K562 (cell line): ENCODE results near the gene GATAD2B. TPM values are rescaled to one million over a fixed set of nuclear protein-coding genes. Genes with fewer than 3 reads are reported as not detected.

Experiments used
- ATAC-seq: fragments of 200-7000 bp; cut with Tn5 transposase; 3 replicates; pipeline ENCODE4 v1.9.1; 2020; ENCODE audit warnings: moderate library complexity
- BruUV-seq: library from RNA; stranded (reverse); fragments of 400-500 nt; replicated peaks from 2 replicates; lab custom pipeline; 2021; lab: Mats Ljungman, UMichigan
- CTCF ChIA-PET: fragments of 300-600 bp; formaldehyde crosslinking; extraction: SDS; loops from one replicate; lab custom pipeline; 2021; ENCODE audit warnings: low intra/inter-chr PET ratio; lab: Yijun Ruan, JAX
- POLR2A ChIA-PET: fragments of 300-600, 350-650 bp; sonication (Branson Sonifier 250); formaldehyde crosslinking; extraction: SDS; loops from one replicate; lab custom pipeline; 2021; ENCODE audit warnings: antibody characterized with exemption, inconsistent platforms; lab: Yijun Ruan, JAX
- DNase-seq, 4 experiments: peaks; one replicate each; pipeline versions ENCODE4 v3.0.0 to v3.0.0-alpha.2; 2011 to 2018; ENCODE audit warnings: low spot score in 3 of 4, mixed read lengths in 3 of 4; ENCODE audit errors: extremely low read depth in 1 of 4
- FAIRE-seq: peaks from 2 replicates; lab custom pipeline; 2011; peaks lifted over from hg19 to GRCh38; lab: Jason Lieb, UNC
- H2AFZ ChIP-seq: 2 replicates; pipeline ENCODE4 v1.6.0; 2011; ENCODE audit warnings: low read depth, low read length, control low read depth, inconsistent platforms
- H3K27ac ChIP-seq: fragments of 200-600 bp; 3 replicates; pipeline ENCODE4 v1.8.0; 2011; ENCODE audit warnings: low read depth, mild to moderate bottlenecking, control low read depth, inconsistent platforms, low read length, moderate library complexity, mixed read lengths; ENCODE audit errors: extremely low read depth
- H3K27me3 ChIP-seq, 2 experiments: fragments of 300-600 bp in 1 of 2; 2 replicates in 1 of 2; 3 replicates in 1 of 2; pipeline versions ENCODE4 v1.6.0 to v1.8.0; 2011; ENCODE audit warnings: inconsistent platforms in 2 of 2, low read length in 2 of 2, mild to moderate bottlenecking in 1 of 2, mixed read lengths in 1 of 2, moderate library complexity in 1 of 2; ENCODE audit not compliant: control insufficient read depth in 2 of 2, insufficient read depth in 2 of 2
- H3K36me3 ChIP-seq: fragments of 300-600 bp; 3 replicates; pipeline ENCODE4 v1.8.0; 2011; ENCODE audit warnings: mild to moderate bottlenecking, low read length, inconsistent platforms; ENCODE audit not compliant: control insufficient read depth, insufficient read depth
- H3K4me1 ChIP-seq, 2 experiments: fragments of 200-600 bp in 1 of 2; replicated peaks in 1 of 2; 2 replicates in 1 of 2; 3 replicates in 1 of 2; pipeline versions ENCODE4 v1.5.1 to v1.8.0; 2011; ENCODE audit warnings: inconsistent platforms in 2 of 2, low read length in 2 of 2, mild to moderate bottlenecking in 1 of 2, mixed read lengths in 1 of 2, moderate library complexity in 1 of 2; ENCODE audit not compliant: control insufficient read depth in 2 of 2, insufficient read depth in 2 of 2
- H3K4me2 ChIP-seq: 2 replicates; pipeline ENCODE4 v1.6.1; 2011; ENCODE audit warnings: low read length, control low read depth, inconsistent platforms, mixed read lengths; ENCODE audit not compliant: insufficient read depth
- H3K4me3 ChIP-seq: fragments of 200-600 bp; sonication (generic), shearing (Covaris generic); 2 replicates; pipeline ENCODE4 v1.5.1; 2016; ENCODE audit warnings: control low read depth, inconsistent platforms
- H3K79me2 ChIP-seq: fragments of 200-600 bp; 3 replicates; pipeline ENCODE4 v1.8.0; 2011; ENCODE audit warnings: low read length, inconsistent platforms; ENCODE audit not compliant: control insufficient read depth, insufficient read depth
- H3K9ac ChIP-seq, 2 experiments: 2 replicates each; pipeline versions ENCODE4 v1.6.0 to v1.6.1; 2011; ENCODE audit warnings: low read depth in 2 of 2, low read length in 2 of 2, control low read depth in 1 of 2, inconsistent platforms in 1 of 2, mild to moderate bottlenecking in 1 of 2, mixed read lengths in 1 of 2; ENCODE audit not compliant: insufficient read depth in 1 of 2
- H3K9me1 ChIP-seq: one replicate; pipeline ENCODE4 v1.6.0; 2011; ENCODE audit warnings: inconsistent platforms, mild to moderate bottlenecking, low read length, moderate library complexity; ENCODE audit not compliant: control insufficient read depth, insufficient read depth
- H3K9me3 ChIP-seq: replicated peaks from 2 replicates; pipeline ENCODE4 v1.5.1; 2011; ENCODE audit warnings: low read depth, low read length, inconsistent platforms; ENCODE audit not compliant: control insufficient read depth, insufficient read depth
- H4K20me1 ChIP-seq: replicated peaks from 2 replicates; pipeline ENCODE4 v1.6.1; 2011; ENCODE audit warnings: low read length, inconsistent platforms, mixed read lengths; ENCODE audit not compliant: control insufficient read depth, insufficient read depth
- CAMTA2 ChIP-seq: fragments of 250-450 bp; sonication (Bioruptor Pico); conservative IDR thresholded peaks from 2 replicates; pipeline ENCODE4 v1.5.1; 2022
- ETV6 ChIP-seq, 3 experiments: fragments of 150-350 bp in 1 of 3; sonication (generic) in 1 of 3; formaldehyde crosslinking in 1 of 3; IDR thresholded peaks; 2 replicates each; pipeline versions ENCODE4 v1.6.1 to v1.8.0; 2014 to 2022; ENCODE audit warnings: borderline replicate concordance in 2 of 3, low read depth in 2 of 3, antibody characterized with exemption in 1 of 3, low read length in 1 of 3, mild to moderate bottlenecking in 1 of 3, missing genetic modification reagents in 1 of 3
- HDAC3 ChIP-seq: fragments of 450-650 bp; IDR thresholded peaks from 2 replicates; pipeline ENCODE4 v1.6.1; 2018; ENCODE audit warnings: borderline replicate concordance, mild to moderate bottlenecking, moderate library complexity; ENCODE audit not compliant: partially characterized antibody
- MAX ChIP-seq: sonication (generic); formaldehyde crosslinking; IDR thresholded peaks from 2 replicates; pipeline ENCODE4 v1.9.0; 2022; ENCODE audit warnings: mild to moderate bottlenecking, missing genetic modification reagents
- RBM25 ChIP-seq: fragments of 200-400 bp; formaldehyde crosslinking; IDR thresholded peaks from 2 replicates; pipeline ENCODE4 v1.6.1; 2018; ENCODE audit warnings: low read length, low read depth, moderate library complexity; ENCODE audit not compliant: severe bottlenecking
- SMAD2 ChIP-seq: fragments of 150-350 bp; IDR thresholded peaks from 2 replicates; pipeline ENCODE4 v1.6.1; 2014; ENCODE audit warnings: low read depth, mild to moderate bottlenecking, low read length
- TCFL5 ChIP-seq: fragments of 250-450 bp; sonication (Bioruptor Pico); conservative IDR thresholded peaks from 2 replicates; pipeline ENCODE4 v1.6.1; 2021; ENCODE audit warnings: mild to moderate bottlenecking, moderate library complexity, matching md5 sums
- ZC3H4 ChIP-seq: sonication (generic); formaldehyde crosslinking; IDR thresholded peaks from 2 replicates; pipeline ENCODE4 v1.9.0; 2021; ENCODE audit warnings: missing genetic modification reagents, borderline replicate concordance
- ZNF121 ChIP-seq: sonication (generic); formaldehyde crosslinking; conservative IDR thresholded peaks from 2 replicates; pipeline ENCODE4 v1.8.0; 2022; ENCODE audit warnings: missing genetic modification reagents
- WGBS: fragments of 100-300 bp; shearing (Covaris generic); methylation state at CpG from one replicate; pipeline ENCODE4 v1.1.6; 2016; ENCODE audit warnings: low coverage, mixed read lengths; ENCODE audit not compliant: insufficient coverage; ENCODE audit errors: missing lambda C conversion rate; 5-methylcytosine and 5-hydroxymethylcytosine counted together
- in situ Hi-C: fragments of 300-500 bp; cut with MboI; formaldehyde crosslinking; loops from 4 replicates; pipeline ENCODE4 v1.15.0; 2018; ENCODE audit warnings: inconsistent platforms, mixed read lengths
- intact Hi-C: fragments of 100-400 bp; cut with micrococcal nuclease; formaldehyde crosslinking; loops from 2 replicates; pipeline ENCODE4 v1.14.2; 2022
- polyA plus RNA-seq, 8 experiments: library from polyadenylated mRNA; depleted of rRNA in 4 of 8; stranded (reverse) in 5 of 8; unstranded in 3 of 8; fragments of >200 nt; fragmentation: Nextera tagmentation in 2 of 8; fragmentation: Illumina TruSeq in 1 of 8; extraction: Ambion mirVana in 2 of 8; extraction: Trizol in 1 of 8; gene quantifications; 2 replicates each; pipeline versions ENCODE4 v1.2.1 to v1.2.3, GENCODE V29; 2011 to 2014; ENCODE audit warnings: inconsistent platforms in 1 of 8, missing spikeins in 1 of 8
- total RNA-seq, 7 experiments: library from RNA; depleted of rRNA in 6 of 7; stranded (reverse); fragments of >200 nt in 6 of 7; fragmentation: Illumina TruSeq in 2 of 7; extraction: Trizol in 2 of 7; gene quantifications; 2 replicates each; pipeline versions ENCODE4 v1.2.1 to v1.2.3, GENCODE V29; 2011 to 2021; ENCODE audit warnings: low replicate concordance in 1 of 7
- TF ChIP-seq, protein P1 (sequence below), 2 experiments: fragments of 450-650 bp in 1 of 2; sonication (generic) in 1 of 2; formaldehyde crosslinking; conservative IDR thresholded peaks; 2 replicates each; pipeline versions ENCODE4 v1.4.0 to v1.8.1; 2020 to 2022; ENCODE audit warnings: mild to moderate bottlenecking in 1 of 2, missing genetic modification reagents in 1 of 2
- TF ChIP-seq, protein P2 (sequence below): sonication (generic); formaldehyde crosslinking; IDR thresholded peaks from 2 replicates; pipeline ENCODE4 v1.8.1; 2023; ENCODE audit warnings: mild to moderate bottlenecking, missing genetic modification reagents, moderate library complexity

GATAD2B gene
- total and polyA plus RNA-seq, 9 of the 15 experiments (the other 6 are each of a cell fraction or from before 2014, with no cell fraction given): 1.5 to 40.2 (median 4.9) TPM

DNA sequence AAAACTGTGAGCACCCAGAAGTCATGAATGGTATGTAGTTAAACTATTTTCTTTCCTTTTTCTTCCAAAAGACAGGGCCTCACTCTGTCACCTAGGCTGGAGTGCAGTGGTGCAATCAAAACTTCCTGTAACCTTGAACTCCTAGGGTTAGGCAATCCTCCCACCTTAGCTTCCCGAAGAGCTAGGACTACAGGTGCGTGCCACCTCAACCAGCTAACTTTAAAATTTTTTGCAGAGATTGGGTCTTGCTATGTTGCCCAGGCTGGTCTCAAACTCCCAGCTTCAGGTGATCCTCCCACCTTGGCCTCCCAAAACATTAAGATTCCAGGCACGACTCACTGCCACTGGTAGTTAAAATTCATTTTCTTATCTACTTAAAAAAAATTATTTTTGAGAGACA is 62.5 kb downstream of the GATAD2B start:
- in situ Hi-C loops: no loop called here

DNA sequence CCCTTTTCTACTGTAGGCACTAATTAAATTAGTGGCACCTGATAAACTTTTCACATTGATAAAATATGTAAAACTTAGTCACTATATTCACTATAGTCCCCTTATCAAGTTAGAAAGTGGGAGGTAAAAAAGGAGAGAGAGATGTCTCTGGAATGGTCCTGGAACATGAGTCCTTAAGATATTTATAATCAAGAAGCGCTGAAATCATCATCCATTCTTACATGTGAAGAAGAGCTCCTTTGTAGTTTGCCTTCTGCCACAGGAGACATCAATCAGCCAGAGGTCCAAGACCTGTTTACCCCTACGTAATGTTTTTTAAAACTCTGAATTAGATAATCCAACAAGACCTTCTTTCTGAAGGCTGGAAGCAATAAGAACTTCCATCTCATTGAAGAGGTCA is 65.3 kb downstream of the GATAD2B start:
- TF ChIP-seq MAX (CRISPR knock-in tag) (no peak), SMAD2 (no peak), CAMTA2 (no peak), ETV6 (IDR thresholded peaks at IDR 0.05; ENCODE audit: borderline replicate concordance in 1 of 2, low read depth in 2 of 2, low read length in 1 of 2) (no peak), ETV6 (CRISPR knock-in tag; IDR thresholded peaks at IDR 0.05; ENCODE audit: borderline replicate concordance) (no peak), ZC3H4 (CRISPR knock-in tag) (no peak), TCFL5 (CRISPR knock-in tag) (no peak)
- TF ChIP-seq, protein P1, sequence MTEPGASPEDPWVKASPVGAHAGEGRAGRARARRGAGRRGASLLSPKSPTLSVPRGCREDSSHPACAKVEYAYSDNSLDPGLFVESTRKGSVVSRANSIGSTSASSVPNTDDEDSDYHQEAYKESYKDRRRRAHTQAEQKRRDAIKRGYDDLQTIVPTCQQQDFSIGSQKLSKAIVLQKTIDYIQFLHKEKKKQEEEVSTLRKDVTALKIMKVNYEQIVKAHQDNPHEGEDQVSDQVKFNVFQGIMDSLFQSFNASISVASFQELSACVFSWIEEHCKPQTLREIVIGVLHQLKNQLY (CRISPR knock-in tag; conservative IDR thresholded peaks at IDR 0.05): no peak
- TF ChIP-seq, protein P2, sequence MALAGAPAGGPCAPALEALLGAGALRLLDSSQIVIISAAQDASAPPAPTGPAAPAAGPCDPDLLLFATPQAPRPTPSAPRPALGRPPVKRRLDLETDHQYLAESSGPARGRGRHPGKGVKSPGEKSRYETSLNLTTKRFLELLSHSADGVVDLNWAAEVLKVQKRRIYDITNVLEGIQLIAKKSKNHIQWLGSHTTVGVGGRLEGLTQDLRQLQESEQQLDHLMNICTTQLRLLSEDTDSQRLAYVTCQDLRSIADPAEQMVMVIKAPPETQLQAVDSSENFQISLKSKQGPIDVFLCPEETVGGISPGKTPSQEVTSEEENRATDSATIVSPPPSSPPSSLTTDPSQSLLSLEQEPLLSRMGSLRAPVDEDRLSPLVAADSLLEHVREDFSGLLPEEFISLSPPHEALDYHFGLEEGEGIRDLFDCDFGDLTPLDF (CRISPR knock-in tag): no peak
- TF ChIP-seq, all 486 proteins: peak for 0
- Histone ChIP-seq H3K9ac (no peak overlapping the region), H3K9me1 (no peaks in the 10 kb centered on the region), H4K20me1 (no peaks in the 10 kb centered on the region), H2AFZ (no peak overlapping the region), H3K9me3 (no peaks in the 10 kb centered on the region), H3K27ac (no peak overlapping the region), H3K79me2 (peaks cover 48% of the 10 kb centered on the region), H3K4me2 (no peak overlapping the region), H3K36me3 (peaks cover 12% of the 10 kb centered on the region; the same call in 2 of the 3 replicates), H3K4me1 (no peaks in the 10 kb centered on the region), H3K4me3 (no peak overlapping the region), H3K27me3 (no peaks in the 10 kb centered on the region)
- no peak for DNase-seq
- WGBS: 91% methylated on average over 2 of the region's 2 CpGs
- ATAC-seq: no peak
- in situ Hi-C loops: no loop called here
- intact Hi-C loops: no loop called here
- no peak for FAIRE-seq
- no TSS peak for BruUV-seq
- ChIA-PET POLR2A (interaction anchor here (1.2 kb wide), 1 partner anchor 24 kb away, joined by 3 read pairs; no protein-coding TSS in a partner anchor), CTCF (no interaction called here)

More for the DNA sequence above, 62.5 kb downstream of the GATAD2B start:
- Histone ChIP-seq H3K4me1 (no peaks in the 10 kb centered on the region; a peak in 1 of 5 replicates), H3K9me1 (no peaks in the 10 kb centered on the region), H4K20me1 (no peaks in the 10 kb centered on the region), H2AFZ (no peak overlapping the region), H3K27me3 (no peaks in the 10 kb centered on the region), H3K4me3 (no peak overlapping the region), H3K36me3 (peaks cover 11% of the 10 kb centered on the region; the same call in 1 of the 3 replicates), H3K27ac (no peak overlapping the region), H3K9me3 (no peaks in the 10 kb centered on the region), H3K79me2 (peaks cover 66% of the 10 kb centered on the region), H3K9ac (no peak overlapping the region), H3K4me2 (no peak overlapping the region)
- FAIRE-seq (no peak), ATAC-seq (no peak), DNase-seq (no peak)
- no TSS peak for BruUV-seq
- WGBS: 79% methylated on average over 3 of the region's 3 CpGs
- intact Hi-C loops: no loop called here
- POLR2A ChIA-PET: interaction anchor here (1.9 kb wide), 1 partner anchor 11 kb away, joined by 6 read pairs; no protein-coding TSS in a partner anchor
- CTCF ChIA-PET: no interaction called here
- TF ChIP-seq HDAC3: no peak
- TF ChIP-seq ZNF121 (CRISPR knock-in tag): peak; percentile 76
- peak; percentile 22 for TF ChIP-seq RBM25
